Measurements from ENCODE around the gene SP100.
A peak's percentile ranks its signal among the peaks of the same experiment; 100 is the strongest.
"Not testable (repeated sequence)": the region's sequence is repeated elsewhere in the genome, so short reads cannot be mapped to it uniquely, and the experiment has no call there.

The SP100 gene

DNA sequence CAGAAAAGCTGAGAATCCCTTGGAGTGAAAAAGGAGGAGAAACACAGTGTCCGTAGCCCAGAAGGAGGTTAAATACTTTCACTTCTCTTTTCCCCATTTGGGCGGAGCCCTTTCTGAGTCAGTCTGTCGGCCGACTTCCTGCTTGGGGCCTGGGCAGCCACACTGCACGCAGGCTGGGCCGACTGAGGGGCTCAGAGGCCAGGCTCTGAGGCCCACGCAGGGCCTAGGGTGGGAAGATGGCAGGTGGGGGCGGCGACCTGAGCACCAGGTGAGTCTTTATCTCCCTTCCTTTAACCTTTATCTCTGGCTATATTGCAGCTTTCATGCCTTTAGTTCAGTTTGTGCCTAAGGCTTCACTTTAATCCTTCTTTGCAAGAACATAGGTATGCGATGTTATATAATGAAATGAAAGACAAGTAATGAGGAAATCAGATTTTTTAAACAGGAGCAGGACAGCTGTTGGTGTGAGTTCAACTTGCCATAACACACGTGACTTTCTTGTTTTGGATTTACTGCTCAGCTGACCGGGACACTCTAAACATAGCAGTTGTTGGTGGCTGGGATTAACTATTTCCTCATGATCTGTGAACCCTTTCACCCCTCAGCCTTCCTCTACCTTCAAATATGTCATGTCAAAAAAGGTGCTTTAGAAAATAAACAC is at the start of gene SP100:
Gene SP100 (plus strand): TSS at position 141 of the 661 bp plus-strand sequence. CDS start 96 bp downstream, at position 237.
- peak within 1 kb of the TSS; percentile 82 to 95 (median 85) for H3K9ac ChIP-seq
- H3K27ac ChIP-seq = peak within 1 kb of the TSS; percentile 78 to 96 (median 90)
- TF ChIP-seq Cebpa-rat (IDR thresholded peaks at IDR 0.05) = no peak

DNA sequence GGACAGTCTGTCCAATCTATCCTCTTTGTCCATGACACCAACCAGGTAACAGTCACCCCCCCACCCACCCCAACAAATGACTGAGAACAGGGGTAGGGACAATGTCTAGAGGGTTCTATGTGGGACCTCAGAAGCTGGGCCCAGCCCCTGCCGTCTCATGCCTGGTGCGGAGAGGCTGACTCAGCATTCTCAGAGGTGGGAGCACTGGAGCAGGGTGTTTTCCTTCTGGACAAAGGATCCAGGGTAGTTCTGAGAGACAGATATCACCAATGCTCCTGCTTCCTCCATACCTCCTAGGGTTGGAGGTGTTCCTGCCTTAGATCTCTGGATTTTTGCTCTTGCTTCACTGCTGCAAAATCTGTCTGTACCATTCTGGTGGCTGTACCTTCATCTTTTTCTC is 33.9 kb upstream of the SP100 start:
- H3K27ac ChIP-seq = no peak overlapping the region
- H3K4me3 ChIP-seq = no peak overlapping the region
- H3K9me3 ChIP-seq (replicated peaks in 1 of 11) = no peaks in the 10 kb centered on the region
- TF ChIP-seq Cebpa-rat (IDR thresholded peaks at IDR 0.05) = no peak
- H3K4me2 ChIP-seq = no peak overlapping the region
- H3K9ac ChIP-seq = no peak overlapping the region
- H3K27me3 ChIP-seq = no peaks in the 10 kb centered on the region
- no peaks in the 10 kb centered on the region for H4K20me1 ChIP-seq
- H3K36me3 ChIP-seq = peaks cover 36 to 75% (median 59%) of the 10 kb centered on the region in 11 experiments
- no peaks in the 10 kb centered on the region for H3K4me1 ChIP-seq

More for the DNA sequence above, at the start of gene SP100:
- Histone ChIP-seq H3K9me3 (replicated peaks in 1 of 11) (no peaks in the 10 kb centered on the region), H3K36me3 (peaks cover 0 to 27% (median 13%) of the 10 kb centered on the region in 11 experiments; a peak in 12 of 22 replicates), H3K4me1 (peaks cover 42 to 80% (median 55%) of the 10 kb centered on the region in 10 experiments), H3K4me3 (peak within 1 kb of the TSS; percentile 73 to 87 (median 78)), H4K20me1 (peaks cover 0 to 39% (median 4%) of the 10 kb centered on the region in 11 experiments; a peak in 11 of 22 replicates), H3K4me2 (peak within 1 kb of the TSS; percentile 78 to 98 (median 94)), H3K27me3 (no peaks in the 10 kb centered on the region)

DNA sequence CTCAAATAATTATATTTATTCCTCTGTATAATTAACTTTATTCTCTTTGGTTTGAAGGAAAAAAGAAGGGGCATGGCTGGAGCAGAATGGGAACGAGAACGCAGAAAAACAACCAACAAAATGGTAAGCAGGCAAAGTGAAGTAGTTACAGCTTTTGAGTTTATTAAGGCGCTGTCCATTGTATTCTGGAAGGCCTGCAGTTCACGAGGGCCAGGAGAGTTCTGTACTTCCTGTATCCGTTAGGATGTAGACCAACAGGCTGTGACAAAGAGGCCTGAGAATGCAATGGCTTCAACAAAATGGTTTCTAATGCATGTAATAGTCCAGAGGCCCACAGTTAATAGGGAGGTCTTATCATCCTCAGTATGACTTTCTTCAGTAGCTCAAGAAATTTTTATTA is 32.5 kb upstream of the SP100 start:
- TF ChIP-seq Cebpa-rat (IDR thresholded peaks at IDR 0.05) = no peak
- no peaks in the 10 kb centered on the region for H3K27me3 ChIP-seq
- no peak overlapping the region for H3K9ac ChIP-seq
- H3K27ac ChIP-seq = no peak overlapping the region
- H4K20me1 ChIP-seq = no peaks in the 10 kb centered on the region
- H3K4me3 ChIP-seq = no peak overlapping the region
- H3K36me3 ChIP-seq = peaks cover 40 to 78% (median 66%) of the 10 kb centered on the region in 11 experiments
- no peak overlapping the region for H3K4me2 ChIP-seq
- no peaks in the 10 kb centered on the region for H3K9me3 ChIP-seq (replicated peaks in 1 of 11)
- no peaks in the 10 kb centered on the region for H3K4me1 ChIP-seq

DNA sequence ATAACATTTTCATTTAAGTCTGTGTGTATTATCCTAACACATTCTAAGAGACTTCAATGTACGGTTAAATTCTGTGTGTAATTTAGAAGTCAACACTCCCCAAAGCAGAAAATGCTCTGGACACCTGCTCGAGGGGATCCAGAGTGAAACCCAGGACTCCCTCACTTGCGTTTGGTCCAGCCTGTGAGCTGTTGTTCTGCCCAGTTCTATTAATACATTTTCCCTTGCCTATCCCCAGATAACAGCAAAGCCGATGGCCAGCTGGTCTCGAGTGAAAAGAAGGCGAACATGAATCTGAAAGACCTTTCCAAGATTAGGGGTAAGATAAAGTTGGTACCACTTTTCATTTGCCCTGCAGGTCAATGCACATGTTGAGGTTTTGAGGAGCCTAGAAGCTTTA is 31.0 kb upstream of the SP100 start:
- peaks cover 0 to under 1% (median 0%) of the 10 kb centered on the region in 11 experiments; a peak in 1 of 22 replicates for H3K9me3 ChIP-seq (replicated peaks in 1 of 11)
- no peak overlapping the region for H3K27ac ChIP-seq
- no peaks in the 10 kb centered on the region for H3K4me1 ChIP-seq
- no peak overlapping the region for H3K4me2 ChIP-seq
- no peaks in the 10 kb centered on the region for H3K27me3 ChIP-seq
- TF ChIP-seq Cebpa-rat (IDR thresholded peaks at IDR 0.05) = no peak
- H3K36me3 ChIP-seq = peaks cover 54 to 89% (median 74%) of the 10 kb centered on the region in 11 experiments
- no peak overlapping the region for H3K4me3 ChIP-seq
- H3K9ac ChIP-seq = no peak overlapping the region
- no peaks in the 10 kb centered on the region for H4K20me1 ChIP-seq

- no peak for TF ChIP-seq Cebpa-rat (IDR thresholded peaks at IDR 0.05)
- Histone ChIP-seq H3K4me2 (no peak overlapping the region), H4K20me1 (no peaks in the 10 kb centered on the region), H3K9me3 (replicated peaks in 1 of 11) (peaks cover 10 to 31% (median 22%) of the 10 kb centered on the region in 11 experiments; a peak in 20 of 22 replicates), H3K9ac (no peak overlapping the region), H3K4me3 (no peak overlapping the region), H3K27ac (no peak overlapping the region), H3K4me1 (no peaks in the 10 kb centered on the region), H3K36me3 (peaks cover 71 to 100% (median 86%) of the 10 kb centered on the region in 11 experiments), H3K27me3 (no peaks in the 10 kb centered on the region)
Measured at GRCh38 chr2:230394301-230394700, 21.7 kb upstream of the SP100 start.

DNA sequence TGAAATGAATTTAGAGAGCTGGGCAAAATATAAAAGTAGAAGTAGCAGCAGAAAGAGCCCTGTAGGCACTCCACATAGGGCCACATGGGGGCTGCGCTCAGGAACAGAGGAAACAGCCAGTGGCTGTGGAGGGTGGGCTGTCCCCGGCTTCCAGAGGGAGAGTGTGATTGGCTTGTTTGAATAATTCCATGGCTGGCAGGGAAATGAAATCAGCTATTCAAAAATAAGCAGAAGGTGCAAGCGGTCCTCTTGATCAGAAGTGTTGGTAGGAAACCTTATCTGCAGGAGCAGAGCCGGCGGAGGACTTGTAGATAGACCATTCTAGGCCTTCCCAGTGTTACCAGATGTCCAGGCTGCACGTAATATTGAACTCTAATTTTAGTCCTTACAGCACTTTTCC is 17.3 kb upstream of the SP100 start:
- H4K20me1 ChIP-seq, H3K27me3 ChIP-seq, H3K9ac ChIP-seq, H3K27ac ChIP-seq, H3K4me2 ChIP-seq, H3K4me1 ChIP-seq, H3K4me3 ChIP-seq: not testable (repeated sequence)
- Histone ChIP-seq H3K36me3 (peaks cover 49 to 91% (median 68%) of the 10 kb centered on the region in 11 experiments), H3K9me3 (replicated peaks in 1 of 11) (peaks cover 10 to 26% (median 16%) of the 10 kb centered on the region in 11 experiments; a peak in 20 of 22 replicates)

- Histone ChIP-seq H3K4me3 (no peak overlapping the region), H3K27me3 (no peaks in the 10 kb centered on the region), H3K9me3 (replicated peaks in 1 of 11) (peaks cover 10 to 15% (median 13%) of the 10 kb centered on the region in 11 experiments; a peak in 20 of 22 replicates), H3K36me3 (peaks cover 40 to 91% (median 67%) of the 10 kb centered on the region in 11 experiments), H4K20me1 (no peaks in the 10 kb centered on the region), H3K4me2 (no peak overlapping the region), H3K9ac (no peak overlapping the region), H3K27ac (no peak overlapping the region), H3K4me1 (peaks cover 0 to 7% (median 0%) of the 10 kb centered on the region in 10 experiments; a peak in 3 of 20 replicates)
- TF ChIP-seq Cebpa-rat (IDR thresholded peaks at IDR 0.05) = no peak
Measured at GRCh38 chr2:230400041-230400440, 16.0 kb upstream of the SP100 start.

- H3K4me3 ChIP-seq = no peak overlapping the region
- H3K27ac ChIP-seq = no peak overlapping the region
- peaks cover 0 to 7% (median 0%) of the 10 kb centered on the region in 10 experiments; a peak in 3 of 20 replicates for H3K4me1 ChIP-seq
- no peak for TF ChIP-seq Cebpa-rat (IDR thresholded peaks at IDR 0.05)
- H3K4me2 ChIP-seq = no peak overlapping the region
- peaks cover 36 to 91% (median 67%) of the 10 kb centered on the region in 11 experiments for H3K36me3 ChIP-seq
- H3K9ac ChIP-seq = no peak overlapping the region
- H3K9me3 ChIP-seq (replicated peaks in 1 of 11) = peaks cover 6 to 11% (median 10%) of the 10 kb centered on the region in 11 experiments; a peak in 20 of 22 replicates
- no peaks in the 10 kb centered on the region for H3K27me3 ChIP-seq
- H4K20me1 ChIP-seq = no peaks in the 10 kb centered on the region
Measured at GRCh38 chr2:230400454-230400853, 15.5 kb upstream of the SP100 start.

GRCh38 chr2:230401026-230401425 is 15.0 kb upstream of the SP100 start:
- H3K9me3 ChIP-seq (replicated peaks in 1 of 11); H3K4me2 ChIP-seq; H3K4me1 ChIP-seq; H3K27ac ChIP-seq; H3K27me3 ChIP-seq; H3K9ac ChIP-seq; H3K4me3 ChIP-seq; H4K20me1 ChIP-seq: not testable (repeated sequence)
- H3K36me3 ChIP-seq = peaks cover 31 to 91% (median 64%) of the 10 kb centered on the region in 11 experiments

GRCh38 chr2:230403746-230404145 is 12.3 kb upstream of the SP100 start:
- H4K20me1 ChIP-seq = no peaks in the 10 kb centered on the region
- no peak for TF ChIP-seq Cebpa-rat (IDR thresholded peaks at IDR 0.05)
- H3K27me3 ChIP-seq = no peaks in the 10 kb centered on the region
- H3K27ac ChIP-seq = no peak overlapping the region
- no peak overlapping the region for H3K9ac ChIP-seq
- H3K9me3 ChIP-seq (replicated peaks in 1 of 11) = no peaks in the 10 kb centered on the region; a peak in 2 of 22 replicates
- no peak overlapping the region for H3K4me3 ChIP-seq
- H3K36me3 ChIP-seq = peaks cover 27 to 76% (median 45%) of the 10 kb centered on the region in 11 experiments
- H3K4me2 ChIP-seq = no peak overlapping the region
- H3K4me1 ChIP-seq = peaks cover 0 to 7% (median under 1%) of the 10 kb centered on the region in 10 experiments; a peak in 8 of 20 replicates
